OCI-LY1 (cell line): ENCODE results near the gene ERN1.
A peak's percentile ranks its signal among the peaks of the same experiment; 100 is the strongest.

ENCODE experiments used
- H2AFZ ChIP-seq: fragments of 200-600 bp; sonication (generic), shearing (Covaris generic); 2 replicates; pipeline ENCODE4 v1.6.0; 2014; ENCODE audit warnings: antibody characterized with exemption, mild to moderate bottlenecking, low read length
- H3F3A ChIP-seq: fragments of 200-600 bp; sonication (generic), shearing (Covaris generic); 2 replicates; pipeline ENCODE4 v1.6.0; 2014; ENCODE audit warnings: mild to moderate bottlenecking, antibody characterized with exemption, low read length, moderate library complexity; ENCODE audit not compliant: insufficient read depth
- H3K27ac ChIP-seq: fragments of 200-600 bp; sonication (generic); 2 replicates; pipeline ENCODE4 v1.5.1; 2014; ENCODE audit warnings: low read length, mixed run types, mild to moderate bottlenecking, low read depth; ENCODE audit not compliant: poor library complexity, severe bottlenecking
- H3K27me3 ChIP-seq: fragments of 200-600 bp; sonication (generic); 2 replicates; pipeline ENCODE4 v1.6.0; 2014; ENCODE audit warnings: antibody characterized with exemption, mild to moderate bottlenecking, low read length, moderate library complexity; ENCODE audit not compliant: insufficient read depth
- H3K36me3 ChIP-seq: fragments of 200-600 bp; sonication (generic); 2 replicates; pipeline ENCODE4 v1.6.1; 2014; ENCODE audit warnings: mild to moderate bottlenecking, antibody characterized with exemption, low read length, moderate library complexity, mixed read lengths; ENCODE audit not compliant: insufficient read depth
- H3K4me1 ChIP-seq: fragments of 200-600 bp; sonication (generic); 2 replicates; pipeline ENCODE4 v1.5.1; 2014; ENCODE audit warnings: mild to moderate bottlenecking, low read length, moderate library complexity; ENCODE audit not compliant: insufficient read depth, severe bottlenecking
- H3K4me2 ChIP-seq: fragments of 200-600 bp; sonication (generic), shearing (Covaris generic); 2 replicates; pipeline ENCODE4 v1.6.1; 2014; ENCODE audit warnings: low read length
- H3K4me3 ChIP-seq: fragments of 200-600 bp; sonication (generic); 2 replicates; pipeline ENCODE4 v1.5.1; 2014; ENCODE audit warnings: low read length, low read depth, mild to moderate bottlenecking, mixed read lengths; ENCODE audit not compliant: poor library complexity, severe bottlenecking
- H3K79me2 ChIP-seq: fragments of 200-600 bp; shearing (Covaris generic); 2 replicates; pipeline ENCODE4 v1.6.1; 2016; ENCODE audit warnings: mixed run types, low read length, mixed read lengths; ENCODE audit not compliant: insufficient read depth
- H3K9ac ChIP-seq: fragments of 200-600 bp; sonication (generic), shearing (Covaris generic); 2 replicates; pipeline ENCODE4 v1.6.1; 2014; ENCODE audit warnings: mild to moderate bottlenecking, low read length, mixed read lengths
- H3K9me2 ChIP-seq: fragments of 200-600 bp; sonication (generic), shearing (Covaris generic); 2 replicates; pipeline ENCODE4 v1.6.1; 2014; ENCODE audit warnings: low read depth, mild to moderate bottlenecking, low read length, mixed read lengths
- H3K9me3 ChIP-seq: fragments of 200-600 bp; shearing (Covaris generic); 2 replicates; pipeline ENCODE4 v1.6.1; 2014; ENCODE audit warnings: low read length, mixed read lengths
- H4K20me1 ChIP-seq: fragments of 200-600 bp; sonication (generic), shearing (Covaris generic); 2 replicates; pipeline ENCODE4 v1.6.0; 2016; ENCODE audit warnings: mild to moderate bottlenecking, low read length; ENCODE audit not compliant: insufficient read depth
- CTCF ChIP-seq: fragments of 200-600 bp; sonication (generic), shearing (Covaris generic); IDR thresholded peaks from 2 replicates; pipeline ENCODE4 v1.5.1; 2017; ENCODE audit warnings: mild to moderate bottlenecking, antibody characterized with exemption, low read length, moderate library complexity, mixed read lengths
- EZH2 ChIP-seq: fragments of 200-600 bp; sonication (generic), shearing (Covaris generic); IDR thresholded peaks from 2 replicates; pipeline ENCODE4 v1.8.0; 2017; ENCODE audit warnings: borderline replicate concordance, mixed run types, mild to moderate bottlenecking, antibody characterized with exemption, low read length, moderate library complexity, mixed read lengths

Gene ERN1

GRCh38 chr17:64024781-64025731, 104.9 kb downstream of the ERN1 start:
- Histone ChIP-seq H3K79me2 (no peaks in the 10 kb centered on the region), H3K9ac (peak overlapping the region; percentile 54), H3K9me3 (no peaks in the 10 kb centered on the region), H3K4me3 (peak overlapping the region; percentile 36), H3K27ac (peak overlapping the region; percentile 94), H3K27me3 (no peaks in the 10 kb centered on the region), H3K36me3 (no peaks in the 10 kb centered on the region), H3K9me2 (no peaks in the 10 kb centered on the region), H3K4me2 (peak overlapping the region; percentile 55), H3F3A (peaks cover 19% of the 10 kb centered on the region), H3K4me1 (peaks cover 62% of the 10 kb centered on the region), H2AFZ (peak overlapping the region; percentile 89), H4K20me1 (no peaks in the 10 kb centered on the region)
- TF ChIP-seq EZH2, result no peak
- no peak for TF ChIP-seq CTCF

GRCh38 chr17:64024215-64024654, 105.7 kb downstream of the ERN1 start:
- H3K27me3 ChIP-seq, result no peaks in the 10 kb centered on the region
- H3F3A ChIP-seq, result peaks cover 21% of the 10 kb centered on the region
- H3K4me2 ChIP-seq, result peak overlapping the region; percentile 55; the same call in 1 of the 2 replicates
- H3K9me2 ChIP-seq, result no peaks in the 10 kb centered on the region
- peaks cover 70% of the 10 kb centered on the region for H3K4me1 ChIP-seq
- H3K9me3 ChIP-seq, result no peaks in the 10 kb centered on the region
- TF ChIP-seq EZH2, result no peak
- TF ChIP-seq CTCF, result no peak
- H3K4me3 ChIP-seq, result no peak overlapping the region
- H3K9ac ChIP-seq, result peak overlapping the region; percentile 54; the same call in 1 of the 2 replicates
- H4K20me1 ChIP-seq, result no peaks in the 10 kb centered on the region
- H3K27ac ChIP-seq, result peak overlapping the region; percentile 94
- H2AFZ ChIP-seq, result peak overlapping the region; percentile 5; the same call in 1 of the 2 replicates
- no peaks in the 10 kb centered on the region for H3K79me2 ChIP-seq
- H3K36me3 ChIP-seq, result no peaks in the 10 kb centered on the region

- no peak for TF ChIP-seq EZH2
- no peak for TF ChIP-seq CTCF
- Histone ChIP-seq H3K9ac (peak overlapping the region; percentile 22; the same call in 1 of the 2 replicates), H3K36me3 (no peaks in the 10 kb centered on the region), H2AFZ (0 out of 2 replicates have a peak overlapping the region, but pooled peaks have one; percentile 54), H3K27me3 (no peaks in the 10 kb centered on the region), H3K4me1 (peaks cover 86% of the 10 kb centered on the region), H3K9me3 (no peaks in the 10 kb centered on the region), H4K20me1 (no peaks in the 10 kb centered on the region), H3F3A (peaks cover 21% of the 10 kb centered on the region), H3K79me2 (peaks cover 10% of the 10 kb centered on the region), H3K4me3 (no peak overlapping the region), H3K4me2 (no peak overlapping the region), H3K9me2 (no peaks in the 10 kb centered on the region), H3K27ac (peak overlapping the region; percentile 100)
Observed at GRCh38 chr17:64022611-64023063, 107.3 kb downstream of the ERN1 start.
